Muscle layer of duodenum (tissue), 2 donors: ENCODE results near the gene NEURL1B.
A peak's percentile ranks its signal among the peaks of the same experiment; 100 is the strongest.

Experiments used
- H3K27ac ChIP-seq: one replicate; pipeline ENCODE4 v1.7.0; 2013; ENCODE audit warnings: mild to moderate bottlenecking, low read length
- H3K27me3 ChIP-seq: one replicate; pipeline ENCODE4 v1.7.0; 2013; ENCODE audit warnings: low read depth, mild to moderate bottlenecking, control low read depth, low read length
- H3K36me3 ChIP-seq, 2 donors: one replicate each; pipeline ENCODE4 v1.7.0; 2013; ENCODE audit warnings: low read length in 2 of 2, control low read depth in 1 of 2, mild to moderate bottlenecking in 1 of 2; ENCODE audit not compliant: insufficient read depth in 2 of 2, control insufficient read depth in 1 of 2
- H3K4me1 ChIP-seq, 2 donors: one replicate each; pipeline ENCODE4 v1.7.0; 2013; ENCODE audit warnings: low read length in 2 of 2, mild to moderate bottlenecking in 2 of 2, control low read depth in 1 of 2, moderate library complexity in 1 of 2; ENCODE audit not compliant: insufficient read depth in 2 of 2, control insufficient read depth in 1 of 2
- H3K4me3 ChIP-seq, 2 donors: one replicate each; pipeline ENCODE4 v1.7.0; 2013; ENCODE audit warnings: low read length in 2 of 2, low read depth in 1 of 2, mild to moderate bottlenecking in 1 of 2
- H3K9me3 ChIP-seq, 2 donors: one replicate each; pipeline ENCODE4 v1.7.0; 2013; ENCODE audit warnings: low read length in 2 of 2, control low read depth in 1 of 2, mild to moderate bottlenecking in 1 of 2; ENCODE audit not compliant: control insufficient read depth in 1 of 2
- donor health status: healthy.

The NEURL1B gene

DNA sequence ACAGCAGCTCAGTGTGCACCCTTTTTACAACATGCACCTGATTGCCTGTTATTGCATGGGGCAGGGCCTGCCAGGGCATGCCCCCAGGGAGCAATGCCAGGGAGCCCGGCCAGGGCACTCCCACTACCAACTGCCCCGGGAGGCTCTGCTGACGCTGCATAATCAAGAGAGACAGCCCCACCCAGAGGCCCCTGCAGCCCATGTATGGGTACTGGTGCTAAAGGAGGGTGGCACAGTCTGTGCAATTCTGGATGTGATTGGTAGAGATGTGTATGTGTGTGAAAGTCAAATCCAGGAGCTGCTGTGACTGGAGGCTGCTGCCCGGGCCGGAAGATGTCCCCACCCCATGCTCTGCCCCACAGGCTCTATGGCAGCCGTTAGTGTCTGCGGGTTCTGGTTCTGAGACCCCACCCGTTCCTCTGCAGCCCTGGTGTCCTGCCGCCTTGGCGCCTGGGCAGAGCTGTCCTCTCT, 3.9 kb upstream of the NEURL1B start:
- Histone ChIP-seq H3K4me1 (peaks cover 4 to 18% of the 10 kb centered on the region in 2 donors), H3K4me3 (no peak overlapping the region), H3K9me3 (no peaks in the 10 kb centered on the region), H3K36me3 (no peaks in the 10 kb centered on the region), H3K27ac (peak overlapping the region; percentile 60), H3K27me3 (no peaks in the 10 kb centered on the region)

DNA sequence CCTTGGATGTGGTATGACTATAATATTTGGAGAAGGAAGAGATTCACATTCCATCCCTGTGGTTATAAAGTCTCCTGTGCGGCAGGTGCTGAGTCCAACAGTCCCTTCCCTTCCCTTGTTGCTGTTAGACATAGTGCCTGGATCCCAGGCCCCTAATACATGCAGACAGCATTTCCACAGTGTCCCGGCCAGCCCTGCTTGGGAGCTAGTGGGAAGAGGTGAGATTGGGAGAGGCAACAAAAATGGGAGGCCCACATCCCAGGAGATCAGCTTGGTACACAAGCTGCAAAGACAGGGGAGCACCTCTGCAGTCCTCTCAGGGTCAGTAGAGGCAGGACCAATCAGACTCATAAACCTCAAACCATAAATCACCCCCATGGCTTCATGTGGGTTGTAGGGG, 3.3 kb upstream of the NEURL1B start:
- Histone ChIP-seq H3K9me3 (no peaks in the 10 kb centered on the region), H3K27ac (peak overlapping the region; percentile 60), H3K36me3 (no peaks in the 10 kb centered on the region), H3K4me1 (peaks cover 4 to 20% of the 10 kb centered on the region in 2 donors), H3K27me3 (no peaks in the 10 kb centered on the region), H3K4me3 (no peak overlapping the region)

DNA sequence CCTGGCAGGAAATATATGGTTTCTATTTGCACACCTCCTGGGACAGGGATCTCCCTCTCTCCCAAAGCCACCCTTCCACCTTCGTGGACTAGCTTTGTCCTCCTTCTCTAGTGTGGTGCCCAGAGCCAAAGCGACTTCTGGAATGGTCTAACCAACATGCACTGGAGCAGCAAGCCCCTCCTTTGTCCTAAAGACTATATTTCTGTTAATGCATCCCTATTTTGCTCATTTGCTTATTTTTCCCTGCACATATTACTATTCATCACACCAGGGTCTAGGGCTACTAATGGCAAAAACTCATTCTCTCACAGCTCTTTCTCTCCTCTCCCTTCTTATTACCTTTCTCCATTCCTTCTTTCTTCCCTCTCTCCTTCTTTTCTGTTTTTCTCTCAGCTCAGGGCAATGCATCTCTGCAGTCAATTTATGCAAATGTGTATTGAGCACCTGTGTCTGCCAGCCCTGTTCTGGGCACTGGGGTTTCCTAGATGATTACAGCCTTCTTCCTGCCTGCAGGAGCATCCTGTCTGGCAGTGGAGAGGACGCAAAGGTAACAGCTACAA, 2.8 kb upstream of the NEURL1B start:
- H3K9me3 ChIP-seq: no peaks in the 10 kb centered on the region
- no peak overlapping the region for H3K4me3 ChIP-seq
- no peak overlapping the region for H3K27ac ChIP-seq
- peaks cover 4 to 23% of the 10 kb centered on the region in 2 donors for H3K4me1 ChIP-seq
- no peaks in the 10 kb centered on the region for H3K27me3 ChIP-seq
- no peaks in the 10 kb centered on the region for H3K36me3 ChIP-seq

DNA sequence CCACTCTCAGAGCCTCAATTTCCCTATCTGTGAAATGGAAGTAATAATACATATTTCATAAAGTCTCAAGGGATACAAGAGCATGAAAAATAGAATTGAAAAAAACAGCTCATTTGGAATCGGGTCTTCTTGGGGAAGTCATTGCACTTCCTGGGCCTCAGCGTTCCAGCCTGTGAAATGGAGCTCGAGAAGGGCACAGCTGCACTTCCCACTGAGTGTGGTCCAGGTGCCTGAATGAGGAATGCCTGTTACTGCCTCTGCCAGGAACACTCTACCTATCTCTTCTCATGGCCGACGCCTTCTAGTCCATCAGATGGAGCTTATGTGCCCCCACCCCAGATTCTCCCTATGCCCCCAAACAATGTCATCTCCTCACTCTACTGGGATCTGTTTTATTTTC, 924 bp upstream of the NEURL1B start:
- H3K4me3 ChIP-seq: peak overlapping the region in 1 of 2 donors; percentile 94
- H3K27me3 ChIP-seq: no peaks in the 10 kb centered on the region
- no peaks in the 10 kb centered on the region for H3K9me3 ChIP-seq
- H3K4me1 ChIP-seq: peaks cover 8 to 40% of the 10 kb centered on the region in 2 donors
- H3K36me3 ChIP-seq: no peaks in the 10 kb centered on the region
- no peak overlapping the region for H3K27ac ChIP-seq

DNA sequence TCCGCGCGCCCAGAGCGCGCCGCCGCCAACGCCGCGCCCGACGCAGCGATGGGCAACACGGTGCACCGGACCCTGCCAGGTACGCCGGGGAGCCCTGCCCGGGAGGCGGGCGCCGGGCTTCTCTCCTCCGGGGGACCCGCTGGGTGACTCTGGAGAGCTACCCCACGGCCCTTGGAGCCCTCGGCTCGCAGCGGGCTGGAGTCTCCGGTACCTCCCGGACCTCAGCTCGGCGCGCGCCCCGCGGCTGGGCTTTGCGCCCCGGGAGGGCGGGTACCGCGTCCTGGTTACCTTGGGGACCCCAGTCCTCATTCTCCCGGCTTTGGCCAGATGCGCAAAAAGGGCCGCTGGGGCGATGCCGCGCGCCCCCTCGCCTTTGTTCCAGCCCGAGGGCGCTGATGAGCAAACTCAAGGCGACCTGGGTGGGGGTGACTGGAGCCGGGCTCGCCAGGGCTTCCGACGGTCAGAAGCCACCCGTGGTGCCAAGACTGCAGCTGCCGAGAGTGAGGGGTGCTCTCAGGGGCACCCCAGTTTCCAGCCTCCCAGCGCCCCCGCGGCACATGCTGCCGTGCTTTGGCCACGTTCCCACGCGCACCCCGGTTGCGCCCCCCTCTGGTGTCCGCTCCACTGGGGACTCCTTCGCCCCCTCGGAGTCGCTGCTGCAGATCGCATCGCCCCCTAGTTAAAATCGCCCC, 442 bp downstream of the NEURL1B start:
- Histone ChIP-seq H3K9me3 (no peaks in the 10 kb centered on the region), H3K4me1 (peaks cover 16 to 54% of the 10 kb centered on the region in 2 donors), H3K36me3 (no peaks in the 10 kb centered on the region), H3K27me3 (no peaks in the 10 kb centered on the region), H3K4me3 (peak overlapping the region; percentile 63 to 94), H3K27ac (peak overlapping the region; percentile 28)

DNA sequence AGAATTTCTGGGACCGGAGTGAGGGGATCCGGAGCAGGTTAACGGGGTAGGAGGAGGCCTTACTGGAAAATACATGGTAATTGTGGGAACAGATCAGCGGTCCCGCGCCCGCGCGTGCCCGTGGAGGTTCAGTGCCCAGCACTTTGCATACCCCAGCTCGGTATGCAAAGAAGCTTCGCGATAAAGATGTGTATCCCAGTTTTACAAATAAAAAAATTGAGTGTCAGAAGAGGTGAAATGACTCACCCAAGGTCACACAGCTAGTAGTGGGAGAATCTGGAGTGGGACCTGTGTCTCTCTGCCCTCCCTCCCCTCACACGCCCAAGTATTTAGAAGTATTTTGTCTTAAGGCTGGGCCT, 967 bp downstream of the NEURL1B start:
- H3K4me1 ChIP-seq: peaks cover 12 to 54% of the 10 kb centered on the region in 2 donors
- peak overlapping the region; percentile 63 to 94 for H3K4me3 ChIP-seq
- no peaks in the 10 kb centered on the region for H3K27me3 ChIP-seq
- peak overlapping the region; percentile 28 for H3K27ac ChIP-seq
- no peaks in the 10 kb centered on the region for H3K36me3 ChIP-seq
- no peaks in the 10 kb centered on the region for H3K9me3 ChIP-seq

DNA sequence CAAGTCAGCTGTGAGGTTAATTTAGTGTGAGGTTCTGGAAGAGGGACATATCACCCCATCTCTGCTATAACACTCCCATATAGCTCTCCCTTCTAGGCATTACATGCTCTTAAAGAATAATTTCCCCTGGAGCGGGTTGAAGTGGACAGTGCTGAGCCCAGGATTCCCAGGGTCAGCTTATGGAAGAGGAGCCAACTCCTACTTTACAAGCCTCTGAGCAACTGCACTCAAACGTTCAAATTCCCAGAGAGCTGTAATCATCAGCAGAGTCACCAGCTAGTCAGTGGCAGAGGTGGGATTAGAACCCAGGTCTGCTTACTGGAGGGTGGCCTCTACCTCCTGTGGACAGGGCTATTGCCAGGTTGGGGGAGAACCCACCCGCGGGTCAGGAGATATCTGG, 1.4 kb downstream of the NEURL1B start:
- Histone ChIP-seq H3K27ac (peak overlapping the region; percentile 28), H3K4me3 (peak overlapping the region; percentile 63 to 94), H3K9me3 (no peaks in the 10 kb centered on the region), H3K27me3 (no peaks in the 10 kb centered on the region), H3K36me3 (no peaks in the 10 kb centered on the region), H3K4me1 (peaks cover 12 to 58% of the 10 kb centered on the region in 2 donors)

DNA sequence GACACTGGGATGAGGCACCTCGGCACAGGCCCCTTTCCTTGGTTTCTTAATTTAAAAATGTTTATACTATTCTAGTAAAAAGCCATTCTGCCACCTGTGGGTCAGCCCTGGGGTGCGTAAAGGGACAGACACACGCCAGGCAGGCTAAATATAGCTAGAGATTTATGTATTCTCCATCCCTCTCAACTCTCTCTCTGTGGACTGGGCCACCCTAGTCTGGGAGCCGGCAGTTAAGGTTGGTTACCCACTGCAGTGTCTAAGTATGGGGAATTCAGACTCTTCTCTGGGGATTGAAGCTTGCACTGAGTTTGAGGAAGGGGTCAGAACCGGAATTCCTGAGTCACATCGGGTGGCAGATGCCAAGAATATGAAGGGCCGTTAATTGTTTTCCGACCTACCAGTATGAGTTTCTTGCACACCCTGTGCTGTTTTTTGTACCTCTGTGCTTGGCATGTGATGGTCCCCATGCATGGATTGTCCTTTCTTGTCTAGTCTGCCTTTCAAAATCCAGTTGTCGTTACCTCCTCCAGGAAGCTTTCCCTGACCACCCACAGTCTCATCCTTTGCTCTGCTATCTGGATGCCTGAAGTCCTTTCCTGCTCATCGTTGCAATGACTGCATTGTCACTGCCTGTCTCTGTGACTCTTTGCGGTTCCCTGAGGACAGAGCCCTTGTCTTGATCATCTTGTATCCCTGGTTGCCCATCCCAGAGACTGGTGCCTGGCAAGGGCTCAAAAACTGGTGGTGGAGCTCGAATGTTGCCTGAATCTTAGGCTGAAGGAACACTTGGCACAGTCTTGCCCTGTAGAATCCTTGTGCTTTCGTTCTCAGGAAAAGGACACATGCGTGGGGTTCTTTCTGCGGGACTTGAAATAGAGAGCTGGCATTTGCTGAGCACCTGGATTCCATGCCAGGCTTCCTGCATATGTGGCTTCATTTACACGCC, 2.1 kb downstream of the NEURL1B start:
- peaks cover 12 to 64% of the 10 kb centered on the region in 2 donors for H3K4me1 ChIP-seq
- H3K27me3 ChIP-seq: no peaks in the 10 kb centered on the region
- peak overlapping the region; percentile 28 for H3K27ac ChIP-seq
- H3K9me3 ChIP-seq: no peaks in the 10 kb centered on the region
- no peaks in the 10 kb centered on the region for H3K36me3 ChIP-seq
- H3K4me3 ChIP-seq: peak overlapping the region; percentile 63 to 94

DNA sequence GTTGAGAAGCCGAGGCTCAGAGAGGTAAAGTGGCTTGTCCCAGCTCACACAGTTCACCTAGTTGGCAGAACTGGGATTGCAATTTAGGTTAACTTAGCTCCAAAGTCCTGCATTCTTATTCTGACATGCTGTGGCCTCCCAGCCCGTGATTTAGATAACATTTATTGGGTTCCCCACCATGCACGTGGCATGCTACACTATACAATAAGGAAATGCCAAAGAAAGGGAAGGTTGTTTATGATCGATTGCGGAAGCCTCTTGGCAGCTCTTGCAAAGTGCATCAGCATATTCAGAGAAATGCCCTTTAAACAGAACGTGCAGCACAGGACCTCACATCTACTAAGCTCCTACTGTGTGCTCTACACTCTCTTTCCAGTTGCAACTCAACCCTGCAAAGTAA, 3.2 kb downstream of the NEURL1B start:
- H3K9me3 ChIP-seq: no peaks in the 10 kb centered on the region
- no peaks in the 10 kb centered on the region for H3K27me3 ChIP-seq
- peak overlapping the region in 1 of 2 donors; percentile 94 for H3K4me3 ChIP-seq
- no peaks in the 10 kb centered on the region for H3K36me3 ChIP-seq
- peaks cover 12 to 69% of the 10 kb centered on the region in 2 donors for H3K4me1 ChIP-seq
- H3K27ac ChIP-seq: no peak overlapping the region

DNA sequence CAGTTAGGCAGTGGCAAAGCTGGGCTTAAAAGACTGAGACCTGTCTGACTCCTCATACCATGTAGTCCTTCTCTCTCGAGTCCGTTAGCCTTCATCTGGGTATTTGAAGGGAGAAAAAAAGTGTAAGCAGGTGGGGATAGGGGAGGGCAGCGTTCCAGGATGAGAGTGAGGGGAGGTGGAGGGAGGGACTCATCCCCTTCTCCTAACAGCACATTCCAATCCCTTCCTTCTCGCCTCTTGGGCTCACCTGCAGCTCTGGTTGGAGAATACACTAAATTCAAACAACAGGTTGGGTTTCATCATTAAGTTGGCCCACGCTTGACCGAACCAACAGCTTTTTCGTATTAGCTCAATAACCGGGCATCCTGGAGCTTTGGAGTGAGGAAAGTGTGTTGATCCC, 3.6 kb downstream of the NEURL1B start:
- Histone ChIP-seq H3K36me3 (no peaks in the 10 kb centered on the region), H3K27me3 (no peaks in the 10 kb centered on the region), H3K4me1 (peaks cover 12 to 74% of the 10 kb centered on the region in 2 donors), H3K4me3 (no peak overlapping the region), H3K27ac (no peak overlapping the region), H3K9me3 (no peaks in the 10 kb centered on the region)
